Measurements from ENCODE around the gene MPDZ.

DNA sequence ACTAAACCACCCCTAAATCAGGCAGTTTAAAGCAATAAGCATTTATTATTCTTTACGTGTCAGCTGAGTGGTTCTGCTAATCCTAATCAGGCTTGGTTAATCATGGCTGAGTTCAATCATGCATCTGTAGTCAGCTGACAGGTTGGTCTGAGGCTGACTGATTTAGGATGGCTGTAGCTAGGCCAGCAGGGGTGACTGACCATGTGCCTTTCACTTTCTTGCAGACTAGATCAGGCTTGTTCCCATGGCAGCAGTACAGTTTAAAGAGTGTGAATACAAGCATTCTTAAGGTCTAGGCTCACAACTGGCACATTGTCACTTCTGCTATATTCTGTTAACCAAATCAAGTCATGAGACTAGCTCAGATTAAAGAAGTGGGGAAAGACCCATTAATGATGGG lies 16.1 kb upstream of the MPDZ start:
- TF ChIP-seq CTCF (IDR thresholded peaks at IDR 0.05): no peak
- TF ChIP-seq POLR2A (IDR thresholded peaks at IDR 0.05): no peak
- TF ChIP-seq POLR2AphosphoS5 (IDR thresholded peaks at IDR 0.05; ENCODE audit: insufficient read depth in 1 of 2, low read depth in 1 of 2): no peak
